Ishikawa (cell line): ENCODE measurements around the gene WDTC1.

Experiments used
- EGR1 ChIP-seq: IDR thresholded peaks from 2 replicates; pipeline ENCODE4 v1.6.1; 2012
- RAD21 ChIP-seq: IDR thresholded peaks from 2 replicates; pipeline ENCODE4 v1.6.1; 2012; ENCODE audit warnings: low read depth

GRCh38 chr1:27353629-27354028, 119.2 kb downstream of the WDTC1 start:
- no peak for TF ChIP-seq RAD21
- TF ChIP-seq EGR1: no peak
